GM23338 (cell line): ENCODE results near the gene CCL14. TPM values are rescaled to one million over a fixed set of nuclear protein-coding genes. Genes with fewer than 3 reads are reported as not detected.
A peak's percentile ranks its signal among the peaks of the same experiment; 100 is the strongest.

Experiments used
- ATAC-seq: fragments of 200-7000 bp; cut with Tn5 transposase; 3 replicates; pipeline ENCODE4 v1.9.1; 2020
- DNase-seq: peaks from one replicate; pipeline ENCODE4 v3.0.0-alpha.2; 2015; ENCODE audit warnings: low spot score
- H2AFZ ChIP-seq: fragments of 200-600 bp; sonication (generic); 2 replicates; pipeline ENCODE4 v1.8.0; 2016; ENCODE audit warnings: antibody characterized with exemption, mild to moderate bottlenecking, moderate library complexity
- H3F3A ChIP-seq: fragments of 200-600 bp; sonication (generic); replicated peaks from 2 replicates; pipeline ENCODE4 v1.8.0; 2017; ENCODE audit warnings: antibody characterized with exemption, mixed run types, low read depth
- H3K27ac ChIP-seq: fragments of 200-600 bp; sonication (generic); 2 replicates; pipeline ENCODE4 v1.6.1; 2016; ENCODE audit warnings: low read depth
- H3K27me3 ChIP-seq: fragments of 200-600 bp; sonication (generic); 2 replicates; pipeline ENCODE4 v1.8.0; 2016; ENCODE audit warnings: mild to moderate bottlenecking, mixed run types, moderate library complexity; ENCODE audit not compliant: insufficient read depth
- H3K36me3 ChIP-seq: fragments of 200-600 bp; sonication (generic); 2 replicates; pipeline ENCODE4 v1.8.0; 2016; ENCODE audit warnings: mild to moderate bottlenecking; ENCODE audit not compliant: insufficient read depth
- H3K4me1 ChIP-seq: fragments of 200-600 bp; sonication (generic); 2 replicates; pipeline ENCODE4 v1.8.0; 2016; ENCODE audit warnings: mild to moderate bottlenecking, moderate library complexity; ENCODE audit not compliant: insufficient read depth
- H3K4me2 ChIP-seq: fragments of 200-600 bp; sonication (generic); 2 replicates; pipeline ENCODE4 v1.7.1; 2017; ENCODE audit warnings: mixed run types
- H3K4me3 ChIP-seq: fragments of 200-600 bp; sonication (generic); 2 replicates; pipeline ENCODE4 v1.6.1; 2016; ENCODE audit warnings: mixed run types
- H3K79me2 ChIP-seq: fragments of 200-600 bp; sonication (generic); replicated peaks from 2 replicates; pipeline ENCODE4 v1.8.0; 2017; ENCODE audit warnings: mild to moderate bottlenecking; ENCODE audit not compliant: insufficient read depth
- H3K9me2 ChIP-seq: fragments of 200-600 bp; sonication (generic); 2 replicates; pipeline ENCODE4 v1.8.0; 2017; ENCODE audit not compliant: insufficient read depth
- H4K20me1 ChIP-seq: fragments of 200-600 bp; sonication (generic); replicated peaks from 2 replicates; pipeline ENCODE4 v1.8.0; 2017; ENCODE audit warnings: mild to moderate bottlenecking; ENCODE audit not compliant: insufficient read depth
- H3K27ac Mint-ChIP-seq: 2 replicates; pipeline ENCODE4 v1.8.0; 2020; ENCODE audit warnings: inconsistent platforms, mild to moderate bottlenecking, moderate library complexity, mixed read lengths
- H3K27me3 Mint-ChIP-seq: 3 replicates; pipeline ENCODE4 v1.8.0; 2022; ENCODE audit warnings: low read depth, mild to moderate bottlenecking, moderate library complexity, mixed read lengths, inconsistent platforms; ENCODE audit not compliant: insufficient read depth, poor library complexity
- H3K36me3 Mint-ChIP-seq: 3 replicates; pipeline ENCODE4 v1.8.0; 2021; ENCODE audit warnings: low read depth, mild to moderate bottlenecking, inconsistent platforms, moderate library complexity, mixed read lengths
- H3K4me1 Mint-ChIP-seq: 3 replicates; pipeline ENCODE4 v1.8.0; 2020; ENCODE audit warnings: mild to moderate bottlenecking, inconsistent platforms, mixed read lengths
- H3K4me3 Mint-ChIP-seq: 3 replicates; pipeline ENCODE4 v1.8.0; 2021; ENCODE audit warnings: moderate library complexity, mild to moderate bottlenecking, inconsistent platforms, mixed read lengths
- H3K9me3 Mint-ChIP-seq: 3 replicates; pipeline ENCODE4 v1.8.0; 2020; ENCODE audit warnings: moderate library complexity, mild to moderate bottlenecking, inconsistent platforms, mixed read lengths
- CTCF ChIP-seq, 2 experiments: fragments of 200-600 bp in 1 of 2; sonication (generic) in 1 of 2; conservative IDR thresholded peaks; 2 replicates each; pipeline versions ENCODE4 v1.5.1 to v1.6.1; 2016 to 2017; ENCODE audit warnings: antibody characterized with exemption in 2 of 2, low read depth in 2 of 2, mild to moderate bottlenecking in 2 of 2, moderate library complexity in 1 of 2
- polyA plus RNA-seq: library from polyadenylated mRNA; unstranded; fragments of >200 nt; fragmentation: Nextera tagmentation; extraction: Ambion mirVana; gene quantifications from 2 replicates; pipeline ENCODE4 v1.2.1, GENCODE V29; 2016
- total RNA-seq: library from RNA; depleted of rRNA; stranded (reverse); fragments of >200 nt; shearing (Covaris generic); gene quantifications from 2 replicates; pipeline ENCODE4 v1.2.3, GENCODE V29; 2014
- TF ChIP-seq, protein P1 (sequence below): fragments of 250-450 bp; sonication (Bioruptor Pico); IDR thresholded peaks from 2 replicates; pipeline ENCODE4 v1.5.0; 2020; ENCODE audit warnings: mild to moderate bottlenecking, moderate library complexity

The CCL14 gene
- total and polyA plus RNA-seq, 2 experiments from 2014 or later, result not detected

DNA sequence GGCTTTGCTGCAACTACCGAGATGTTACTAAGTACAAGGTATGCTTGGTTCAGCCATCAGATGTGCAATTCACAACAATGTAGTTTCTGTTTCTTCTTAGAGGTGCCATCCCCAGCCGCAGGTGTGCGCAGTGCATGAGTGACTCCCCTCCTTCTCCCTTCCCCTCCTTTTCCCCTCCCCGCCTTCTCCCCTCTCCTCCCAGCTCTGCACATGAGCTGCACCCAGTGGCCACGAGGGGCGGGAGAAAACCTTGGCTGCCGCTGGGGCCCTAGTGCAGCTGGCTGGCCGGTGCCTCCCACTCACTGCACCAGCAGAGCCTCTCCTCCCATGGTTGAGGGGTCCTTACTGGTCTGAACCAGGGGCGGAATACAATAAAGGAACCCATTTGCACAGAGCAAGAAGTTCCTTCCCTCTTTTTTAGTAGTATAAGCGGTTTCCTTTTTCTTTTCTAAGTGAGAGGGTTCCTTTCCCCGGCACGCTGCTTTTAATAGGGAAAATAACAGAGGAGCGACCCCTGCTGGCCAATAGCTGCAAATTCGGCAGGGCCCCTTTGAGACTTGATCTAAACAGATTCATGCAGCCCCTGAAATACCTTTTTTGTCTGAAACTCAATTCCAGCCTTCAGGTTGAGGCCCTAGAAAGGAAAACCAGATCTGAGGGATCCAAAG is 22.6 kb upstream of the CCL14 start:
- H3K4me3 ChIP-seq, result no peak overlapping the region
- H3K27ac ChIP-seq, result no peak overlapping the region
- no peaks in the 10 kb centered on the region for H3K9me2 ChIP-seq
- peaks cover 10% of the 10 kb centered on the region; the same call in 2 of the 3 replicates for H3K36me3 Mint-ChIP-seq
- no peak overlapping the region for H2AFZ ChIP-seq
- peak; percentile 54 for DNase-seq
- no peaks in the 10 kb centered on the region for H3K4me1 Mint-ChIP-seq
- H3K27me3 Mint-ChIP-seq, result no peaks in the 10 kb centered on the region
- H3K27ac Mint-ChIP-seq, result no peak overlapping the region
- peak; percentile 40; the same call in 2 of the 3 replicates for ATAC-seq
- H3K27me3 ChIP-seq, result no peaks in the 10 kb centered on the region
- no peaks in the 10 kb centered on the region for H4K20me1 ChIP-seq
- peak; percentile 48 to 78 for TF ChIP-seq CTCF (conservative IDR thresholded peaks at IDR 0.05; ENCODE audit: low read depth in 2 of 2)
- TF ChIP-seq, protein P1, sequence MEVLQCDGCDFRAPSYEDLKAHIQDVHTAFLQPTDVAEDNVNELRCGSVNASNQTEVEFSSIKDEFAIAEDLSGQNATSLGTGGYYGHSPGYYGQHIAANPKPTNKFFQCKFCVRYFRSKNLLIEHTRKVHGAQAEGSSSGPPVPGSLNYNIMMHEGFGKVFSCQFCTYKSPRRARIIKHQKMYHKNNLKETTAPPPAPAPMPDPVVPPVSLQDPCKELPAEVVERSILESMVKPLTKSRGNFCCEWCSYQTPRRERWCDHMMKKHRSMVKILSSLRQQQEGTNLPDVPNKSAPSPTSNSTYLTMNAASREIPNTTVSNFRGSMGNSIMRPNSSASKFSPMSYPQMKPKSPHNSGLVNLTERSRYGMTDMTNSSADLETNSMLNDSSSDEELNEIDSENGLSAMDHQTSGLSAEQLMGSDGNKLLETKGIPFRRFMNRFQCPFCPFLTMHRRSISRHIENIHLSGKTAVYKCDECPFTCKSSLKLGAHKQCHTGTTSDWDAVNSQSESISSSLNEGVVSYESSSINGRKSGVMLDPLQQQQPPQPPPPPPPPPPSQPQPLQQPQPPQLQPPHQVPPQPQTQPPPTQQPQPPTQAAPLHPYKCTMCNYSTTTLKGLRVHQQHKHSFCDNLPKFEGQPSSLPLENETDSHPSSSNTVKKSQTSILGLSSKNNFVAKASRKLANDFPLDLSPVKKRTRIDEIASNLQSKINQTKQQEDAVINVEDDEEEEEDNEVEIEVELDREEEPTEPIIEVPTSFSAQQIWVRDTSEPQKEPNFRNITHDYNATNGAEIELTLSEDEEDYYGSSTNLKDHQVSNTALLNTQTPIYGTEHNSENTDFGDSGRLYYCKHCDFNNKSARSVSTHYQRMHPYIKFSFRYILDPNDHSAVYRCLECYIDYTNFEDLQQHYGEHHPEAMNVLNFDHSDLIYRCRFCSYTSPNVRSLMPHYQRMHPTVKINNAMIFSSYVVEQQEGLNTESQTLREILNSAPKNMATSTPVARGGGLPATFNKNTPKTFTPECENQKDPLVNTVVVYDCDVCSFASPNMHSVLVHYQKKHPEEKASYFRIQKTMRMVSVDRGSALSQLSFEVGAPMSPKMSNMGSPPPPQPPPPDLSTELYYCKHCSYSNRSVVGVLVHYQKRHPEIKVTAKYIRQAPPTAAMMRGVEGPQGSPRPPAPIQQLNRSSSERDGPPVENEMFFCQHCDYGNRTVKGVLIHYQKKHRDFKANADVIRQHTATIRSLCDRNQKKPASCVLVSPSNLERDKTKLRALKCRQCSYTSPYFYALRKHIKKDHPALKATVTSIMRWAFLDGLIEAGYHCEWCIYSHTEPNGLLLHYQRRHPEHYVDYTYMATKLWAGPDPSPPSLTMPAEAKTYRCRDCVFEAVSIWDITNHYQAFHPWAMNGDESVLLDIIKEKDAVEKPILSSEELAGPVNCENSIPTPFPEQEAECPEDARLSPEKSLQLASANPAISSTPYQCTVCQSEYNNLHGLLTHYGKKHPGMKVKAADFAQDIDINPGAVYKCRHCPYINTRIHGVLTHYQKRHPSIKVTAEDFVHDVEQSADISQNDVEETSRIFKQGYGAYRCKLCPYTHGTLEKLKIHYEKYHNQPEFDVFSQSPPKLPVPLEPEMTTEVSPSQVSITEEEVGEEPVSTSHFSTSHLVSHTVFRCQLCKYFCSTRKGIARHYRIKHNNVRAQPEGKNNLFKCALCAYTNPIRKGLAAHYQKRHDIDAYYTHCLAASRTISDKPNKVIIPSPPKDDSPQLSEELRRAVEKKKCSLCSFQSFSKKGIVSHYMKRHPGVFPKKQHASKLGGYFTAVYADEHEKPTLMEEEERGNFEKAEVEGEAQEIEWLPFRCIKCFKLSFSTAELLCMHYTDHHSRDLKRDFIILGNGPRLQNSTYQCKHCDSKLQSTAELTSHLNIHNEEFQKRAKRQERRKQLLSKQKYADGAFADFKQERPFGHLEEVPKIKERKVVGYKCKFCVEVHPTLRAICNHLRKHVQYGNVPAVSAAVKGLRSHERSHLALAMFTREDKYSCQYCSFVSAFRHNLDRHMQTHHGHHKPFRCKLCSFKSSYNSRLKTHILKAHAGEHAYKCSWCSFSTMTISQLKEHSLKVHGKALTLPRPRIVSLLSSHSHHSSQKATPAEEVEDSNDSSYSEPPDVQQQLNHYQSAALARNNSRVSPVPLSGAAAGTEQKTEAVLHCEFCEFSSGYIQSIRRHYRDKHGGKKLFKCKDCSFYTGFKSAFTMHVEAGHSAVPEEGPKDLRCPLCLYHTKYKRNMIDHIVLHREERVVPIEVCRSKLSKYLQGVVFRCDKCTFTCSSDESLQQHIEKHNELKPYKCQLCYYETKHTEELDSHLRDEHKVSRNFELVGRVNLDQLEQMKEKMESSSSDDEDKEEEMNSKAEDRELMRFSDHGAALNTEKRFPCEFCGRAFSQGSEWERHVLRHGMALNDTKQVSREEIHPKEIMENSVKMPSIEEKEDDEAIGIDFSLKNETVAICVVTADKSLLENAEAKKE, result no peak
- H3K9me3 Mint-ChIP-seq, result peaks cover 67% of the 10 kb centered on the region
- no peaks in the 10 kb centered on the region for H3K79me2 ChIP-seq
- H3K4me1 ChIP-seq, result no peaks in the 10 kb centered on the region
- no peaks in the 10 kb centered on the region for H3K36me3 ChIP-seq
- H3K4me3 Mint-ChIP-seq, result no peak overlapping the region
- no peak overlapping the region for H3K4me2 ChIP-seq
- no peaks in the 10 kb centered on the region for H3F3A ChIP-seq
